A673 (cell line): ENCODE results near the gene EPS15. TPM values are rescaled to one million over a fixed set of nuclear protein-coding genes. Genes with fewer than 3 reads are reported as not detected.
A peak's percentile ranks its signal among the peaks of the same experiment; 100 is the strongest.

Source experiments
- BruUV-seq: library from RNA; stranded (reverse); fragments of 400-500 nt; replicated peaks from 2 replicates; lab custom pipeline; 2021; lab: Mats Ljungman, UMichigan
- CTCF ChIA-PET: fragments of 300-600 bp; sonication (Branson Sonifier 250); formaldehyde crosslinking; loops from one replicate; lab custom pipeline; 2022; ENCODE audit warnings: antibody characterized with exemption; lab: Charles Lee
- POLR2A ChIA-PET: fragments of 300-600 bp; sonication (Branson Sonifier 250); formaldehyde crosslinking; loops from one replicate; lab custom pipeline; 2022; ENCODE audit warnings: antibody characterized with exemption; ENCODE audit not compliant: low non-redundant PET; lab: Charles Lee
- DNase-seq: peaks from one replicate; pipeline ENCODE4 v3.0.0-alpha.2; 2015; ENCODE audit warnings: low spot score
- H3K27ac ChIP-seq: fragments of 200-600 bp; sonication (generic); 2 replicates; pipeline ENCODE4 v1.5.1; 2016; ENCODE audit warnings: mixed run types, low read depth, mild to moderate bottlenecking, mixed read lengths, antibody characterized with exemption, low read length; ENCODE audit not compliant: poor library complexity, severe bottlenecking
- H3K27me3 ChIP-seq: fragments of 200-600 bp; sonication (generic); replicated peaks from 2 replicates; pipeline ENCODE4 v1.6.1; 2017; ENCODE audit warnings: mixed run types, low read depth, mild to moderate bottlenecking, mixed read lengths, antibody characterized with exemption, low read length; ENCODE audit not compliant: insufficient read depth, poor library complexity
- H3K36me3 ChIP-seq: fragments of 200-600 bp; sonication (generic); 2 replicates; pipeline ENCODE4 v1.6.1; 2016; ENCODE audit warnings: mixed run types, mild to moderate bottlenecking, mixed read lengths, antibody characterized with exemption, low read length; ENCODE audit not compliant: insufficient read depth, poor library complexity, severe bottlenecking
- H3K4me1 ChIP-seq: fragments of 200-600 bp; sonication (generic); 2 replicates; pipeline ENCODE4 v1.6.1; 2017; ENCODE audit warnings: mixed run types, mild to moderate bottlenecking, mixed read lengths, antibody characterized with exemption, low read length; ENCODE audit not compliant: insufficient read depth, poor library complexity, severe bottlenecking
- H3K4me3 ChIP-seq: fragments of 200-600 bp; sonication (generic); 2 replicates; pipeline ENCODE4 v1.5.1; 2016; ENCODE audit warnings: low read depth, mixed run types, mild to moderate bottlenecking, mixed read lengths, low read length; ENCODE audit not compliant: poor library complexity, severe bottlenecking
- H3K9me3 ChIP-seq: fragments of 200-600 bp; sonication (generic); 2 replicates; pipeline ENCODE4 v1.6.1; 2016; ENCODE audit warnings: mixed run types, low read depth, mild to moderate bottlenecking, mixed read lengths, antibody characterized with exemption, low read length; ENCODE audit not compliant: poor library complexity, severe bottlenecking
- CTCF ChIP-seq: fragments of 300-800, 200-600 bp; sonication (generic); conservative IDR thresholded peaks from 2 replicates; pipeline ENCODE4 v1.5.1; 2017; ENCODE audit warnings: low read depth, mild to moderate bottlenecking, antibody characterized with exemption, low read length, moderate library complexity, mixed read lengths
- EZH2 ChIP-seq: fragments of 200-600 bp; sonication (generic); IDR thresholded peaks from 2 replicates; pipeline ENCODE4 v1.6.1; 2017; ENCODE audit warnings: borderline replicate concordance, low read depth, mild to moderate bottlenecking, mixed read lengths, antibody characterized with exemption, low read length; ENCODE audit not compliant: poor library complexity, severe bottlenecking
- intact Hi-C: fragments of 100-400 bp; cut with micrococcal nuclease; formaldehyde crosslinking; loops from one replicate; pipeline ENCODE4 v1.10.0; 2022; ENCODE audit not compliant: unreplicated experiment
- total RNA-seq: library from RNA; stranded (reverse); gene quantifications from 2 replicates; pipeline ENCODE4 v1.2.3, GENCODE V29; 2021

The EPS15 gene
- total RNA-seq, 1 experiment from 2014 or later: 50.6 TPM

- Histone ChIP-seq H3K4me3 (no peak overlapping the region), H3K9me3 (no peaks in the 10 kb centered on the region), H3K4me1 (peaks cover 6% of the 10 kb centered on the region), H3K36me3 (no peaks in the 10 kb centered on the region), H3K27ac (no peak overlapping the region), H3K27me3 (no peaks in the 10 kb centered on the region)
- TF ChIP-seq CTCF (no peak), EZH2 (no peak)
- ChIA-PET CTCF (no interaction called here), POLR2A (no interaction called here)
- no TSS peak for BruUV-seq
- DNase-seq: peak; percentile 65
- intact Hi-C loops: no loop called here
Measured at GRCh38 chr1:51541313-51542050, 22.4 kb upstream of the EPS15 start.

- no peak overlapping the region for H3K4me3 ChIP-seq
- TF ChIP-seq CTCF (no peak), EZH2 (no peak)
- H3K27ac ChIP-seq: no peak overlapping the region
- no peak for DNase-seq
- no TSS peak for BruUV-seq
- no peaks in the 10 kb centered on the region for H3K36me3 ChIP-seq
- intact Hi-C loops: no loop called here
- ChIA-PET POLR2A (no interaction called here), CTCF (no interaction called here)
- H3K9me3 ChIP-seq: no peaks in the 10 kb centered on the region
- no peaks in the 10 kb centered on the region for H3K27me3 ChIP-seq
- peaks cover 6% of the 10 kb centered on the region for H3K4me1 ChIP-seq
Measured at GRCh38 chr1:51537568-51537967, 18.5 kb upstream of the EPS15 start.

GRCh38 chr1:51535006-51535592 lies 16.0 kb upstream of the EPS15 start:
- Histone ChIP-seq H3K4me3 (no peak overlapping the region), H3K36me3 (no peaks in the 10 kb centered on the region), H3K27me3 (no peaks in the 10 kb centered on the region), H3K27ac (no peak overlapping the region), H3K9me3 (no peaks in the 10 kb centered on the region), H3K4me1 (no peaks in the 10 kb centered on the region)
- peak; percentile 80 for DNase-seq
- CTCF ChIA-PET: interaction anchor here (0.7 to 1.2 kb wide), 2 partner anchors 188 to 193 kb away, joined by 4 read pairs; no protein-coding TSS in a partner anchor
- TF ChIP-seq CTCF: peak; percentile 84
- TF ChIP-seq EZH2: no peak
- POLR2A ChIA-PET: no interaction called here
- no TSS peak for BruUV-seq
- intact Hi-C loops: loop anchor here (2.0 kb wide), 1 partner anchor 192 kb away; no protein-coding TSS in a partner anchor
